Uterus (tissue), 4 donors: ENCODE measurements around the gene VARS1. TPM values are rescaled to one million over a fixed set of nuclear protein-coding genes. Genes with fewer than 3 reads are reported as not detected.
"Not testable (repeated sequence)": the region's sequence is repeated elsewhere in the genome, so short reads cannot be mapped to it uniquely, and the experiment has no call there.

Source experiments
- DNase-seq, 2 donors: peaks; one replicate each; pipeline ENCODE4 v3.0.0-alpha.2; 2019 to 2020
- H3K27ac ChIP-seq, 2 donors: fragments of 200-600 bp; sonication (generic); 1 replicate in 1 of 2; 2 replicates in 1 of 2; pipeline ENCODE4 v1.5.1; 2016 to 2018
- H3K27me3 ChIP-seq, 2 donors: fragments of 200-600 bp; sonication (generic); one replicate each; pipeline ENCODE4 v1.5.1; 2018 to 2019; ENCODE audit warnings: control low read depth in 1 of 2
- H3K36me3 ChIP-seq, 2 donors: fragments of 200-600 bp; sonication (generic); one replicate each; pipeline ENCODE4 v1.5.1; 2019; ENCODE audit warnings: control low read depth in 1 of 2
- H3K4me1 ChIP-seq, 2 donors: fragments of 200-600 bp; sonication (generic); one replicate each; pipeline ENCODE4 v1.5.1; 2018 to 2019; ENCODE audit warnings: control low read depth in 1 of 2
- H3K4me3 ChIP-seq, 2 donors: fragments of 200-600 bp; sonication (generic); 1 replicate in 1 of 2; 2 replicates in 1 of 2; pipeline ENCODE4 v1.5.1; 2018 to 2019; ENCODE audit warnings: mild to moderate bottlenecking in 1 of 2
- H3K9me3 ChIP-seq, 2 donors: fragments of 200-600 bp; sonication (generic); one replicate each; pipeline ENCODE4 v1.5.1; 2019; ENCODE audit warnings: control low read depth in 1 of 2
- POLR2A ChIP-seq, 2 donors: fragments of 450-650 bp; IDR thresholded peaks; one replicate each; pipeline ENCODE4 v1.6.1; 2016; ENCODE audit warnings: antibody characterized with exemption in 2 of 2, mild to moderate bottlenecking in 1 of 2, moderate library complexity in 1 of 2
- intact Hi-C: fragments of 100-400 bp; cut with DNase I; formaldehyde crosslinking; loops from one replicate; pipeline ENCODE4 v1.15.1; 2023; ENCODE audit warnings: low total_unique reads
- total RNA-seq, 4 donors: library from RNA; depleted of rRNA in 3 of 4; stranded (reverse); fragments of >200 nt in 3 of 4; gene quantifications; one replicate each; pipeline versions ENCODE4 v1.1.0 to v1.2.4, GENCODE V29; 2014 to 2023
- TF ChIP-seq, protein P1 (sequence below), 4 experiments: fragments of 200-600 bp in 2 of 4; fragments of 450-650 bp in 2 of 4; sonication (generic) in 2 of 4; IDR thresholded peaks; one replicate each; pipeline ENCODE4 v1.5.1; 2016 to 2019; ENCODE audit warnings: antibody characterized with exemption in 4 of 4, mild to moderate bottlenecking in 2 of 4, moderate library complexity in 1 of 4
- donor health status: DM: yes; HTN: yes; CAD: no.

VARS1 gene
- total RNA-seq, 4 donors from 2014 or later: 35.6 to 118 (median 53.4) TPM

- no peaks in the 10 kb centered on the region for H3K4me1 ChIP-seq
- intact Hi-C loops: loop anchor here (10.0 kb wide), 1 partner anchor 65 kb away; the partner anchor contains the start of gene CLIC1
- H3K36me3 ChIP-seq: no peaks in the 10 kb centered on the region
- H3K4me3 ChIP-seq: no peak overlapping the region
- DNase-seq: no peak
- TF ChIP-seq, protein P1, sequence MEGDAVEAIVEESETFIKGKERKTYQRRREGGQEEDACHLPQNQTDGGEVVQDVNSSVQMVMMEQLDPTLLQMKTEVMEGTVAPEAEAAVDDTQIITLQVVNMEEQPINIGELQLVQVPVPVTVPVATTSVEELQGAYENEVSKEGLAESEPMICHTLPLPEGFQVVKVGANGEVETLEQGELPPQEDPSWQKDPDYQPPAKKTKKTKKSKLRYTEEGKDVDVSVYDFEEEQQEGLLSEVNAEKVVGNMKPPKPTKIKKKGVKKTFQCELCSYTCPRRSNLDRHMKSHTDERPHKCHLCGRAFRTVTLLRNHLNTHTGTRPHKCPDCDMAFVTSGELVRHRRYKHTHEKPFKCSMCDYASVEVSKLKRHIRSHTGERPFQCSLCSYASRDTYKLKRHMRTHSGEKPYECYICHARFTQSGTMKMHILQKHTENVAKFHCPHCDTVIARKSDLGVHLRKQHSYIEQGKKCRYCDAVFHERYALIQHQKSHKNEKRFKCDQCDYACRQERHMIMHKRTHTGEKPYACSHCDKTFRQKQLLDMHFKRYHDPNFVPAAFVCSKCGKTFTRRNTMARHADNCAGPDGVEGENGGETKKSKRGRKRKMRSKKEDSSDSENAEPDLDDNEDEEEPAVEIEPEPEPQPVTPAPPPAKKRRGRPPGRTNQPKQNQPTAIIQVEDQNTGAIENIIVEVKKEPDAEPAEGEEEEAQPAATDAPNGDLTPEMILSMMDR (IDR thresholded peaks at IDR 0.05): no peak
- TF ChIP-seq POLR2A (IDR thresholded peaks at IDR 0.05): no peak
- no peaks in the 10 kb centered on the region for H3K9me3 ChIP-seq
- H3K27me3 ChIP-seq: no peaks in the 10 kb centered on the region
- H3K27ac ChIP-seq: peak overlapping the region; percentile 22 to 49
Measured at GRCh38 chr6:31799781-31800180, 4.2 kb upstream of the VARS1 start.

- intact Hi-C loops: loop anchor here (10.0 kb wide), 1 partner anchor 63 kb away; the partner anchor contains the start of gene CLIC1
- TF ChIP-seq POLR2A (IDR thresholded peaks at IDR 0.05): no peak
- TF ChIP-seq, protein P1 (IDR thresholded peaks at IDR 0.05): no peak
Measured at GRCh38 chr6:31797588-31797987, 2.0 kb upstream of the VARS1 start.

GRCh38 chr6:31796993-31797385, 1.4 kb upstream of the VARS1 start:
- TF ChIP-seq, protein P1 (IDR thresholded peaks at IDR 0.05): no peak
- TF ChIP-seq POLR2A (IDR thresholded peaks at IDR 0.05): no peak
- Histone ChIP-seq H3K27ac (peak overlapping the region in 1 of 2 donors; percentile 97), H3K27me3 (no peaks in the 10 kb centered on the region), H3K36me3 (no peaks in the 10 kb centered on the region), H3K4me1 (no peaks in the 10 kb centered on the region), H3K9me3 (no peaks in the 10 kb centered on the region), H3K4me3 (no peak overlapping the region)
- intact Hi-C loops: loop anchor here (10.0 kb wide), 1 partner anchor 62 kb away; the partner anchor contains the start of gene CLIC1
- DNase-seq: no peak

More at GRCh38 chr6:31797588-31797987, 2.0 kb upstream of the VARS1 start:
- Histone ChIP-seq H3K27ac (peak overlapping the region in 1 of 2 donors; percentile 97), H3K4me1 (no peaks in the 10 kb centered on the region), H3K27me3 (no peaks in the 10 kb centered on the region), H3K4me3 (no peak overlapping the region), H3K9me3 (no peaks in the 10 kb centered on the region), H3K36me3 (no peaks in the 10 kb centered on the region)
- DNase-seq: no peak

DNA sequence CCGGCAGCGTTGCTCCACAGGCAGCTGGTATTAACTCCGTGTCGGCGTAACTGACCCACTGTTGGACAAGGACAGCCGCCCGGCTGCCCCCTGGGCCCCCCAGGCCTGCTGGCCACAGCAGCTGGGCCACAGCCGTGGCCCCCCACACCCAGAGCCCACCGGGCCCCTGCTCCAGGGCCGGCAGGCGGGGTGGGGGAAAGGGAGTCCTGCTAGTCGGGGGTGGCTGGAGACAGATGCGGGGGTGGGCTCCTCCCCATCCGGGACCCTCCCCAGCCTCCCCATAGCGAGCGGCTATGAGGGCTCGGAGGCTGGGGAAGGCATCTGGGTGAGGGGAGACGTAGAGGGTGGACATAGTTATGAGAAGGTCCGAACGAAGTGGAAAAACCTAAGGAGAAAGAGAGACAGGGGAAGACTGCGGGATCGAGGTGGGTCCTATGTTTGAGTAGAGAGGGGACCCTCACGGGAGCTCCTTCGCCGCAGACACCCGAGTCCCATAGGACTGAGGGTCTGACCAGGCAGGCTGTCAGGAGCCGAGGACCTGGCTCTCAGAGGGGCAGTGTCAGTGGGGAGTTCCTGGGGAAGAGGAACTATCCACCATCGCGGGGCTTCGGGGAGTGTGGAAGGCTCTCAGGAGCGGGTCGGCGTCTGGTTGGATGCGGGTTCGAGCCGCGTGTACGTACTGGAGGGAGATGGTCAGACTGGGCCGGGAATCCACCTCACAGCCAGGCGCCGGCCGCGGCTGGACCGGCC, 511 bp downstream of the VARS1 start:
- Histone ChIP-seq H3K4me3 (peak overlapping the region; percentile 73 to 88), H3K27me3 (no peaks in the 10 kb centered on the region), H3K27ac (peak overlapping the region; percentile 90 to 97), H3K36me3 (no peaks in the 10 kb centered on the region), H3K9me3 (no peaks in the 10 kb centered on the region), H3K4me1 (no peaks in the 10 kb centered on the region)
- peak in 1 of 2 donors; percentile 38 for DNase-seq
- intact Hi-C loops: loop anchor here (10.0 kb wide), 1 partner anchor 60 kb away; the partner anchor contains the start of gene CLIC1
- TF ChIP-seq, protein P1 (IDR thresholded peaks at IDR 0.05): no peak
- no peak for TF ChIP-seq POLR2A (IDR thresholded peaks at IDR 0.05)

DNA sequence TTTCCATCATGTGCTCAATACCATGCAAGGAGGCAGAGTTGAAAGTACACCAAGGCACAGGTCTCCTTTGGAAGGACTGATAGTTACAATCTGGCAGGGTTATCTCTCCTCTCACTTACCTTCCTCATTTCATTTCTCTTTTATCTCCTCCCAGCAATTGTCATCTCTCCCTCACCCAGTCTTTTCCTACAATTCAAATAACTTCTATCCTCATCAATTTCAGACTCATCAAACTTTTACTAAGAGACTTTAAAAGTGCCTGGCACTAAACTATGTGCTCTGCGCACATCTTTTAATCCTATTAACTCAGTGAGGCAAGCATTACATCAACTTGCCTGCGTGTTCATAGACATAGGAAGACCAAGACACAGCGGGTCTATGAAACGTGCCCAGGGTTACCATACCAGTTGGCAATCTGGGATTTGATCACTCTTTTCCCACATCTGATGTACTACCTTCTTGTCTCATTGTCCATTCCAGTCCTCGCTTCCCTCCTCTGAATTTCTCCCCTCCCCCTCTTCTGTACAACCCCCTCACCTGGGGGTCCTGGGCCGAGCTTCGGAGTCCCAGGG, 1.2 kb downstream of the VARS1 start:
- intact Hi-C loops: loop anchor here (10.0 kb wide), 1 partner anchor 60 kb away; the partner anchor contains the start of gene CLIC1
- Histone ChIP-seq H3K36me3 (no peaks in the 10 kb centered on the region), H3K4me3 (peak overlapping the region; percentile 73 to 88), H3K27ac (peak overlapping the region; percentile 90 to 97), H3K27me3 (no peaks in the 10 kb centered on the region), H3K9me3 (no peaks in the 10 kb centered on the region), H3K4me1 (no peaks in the 10 kb centered on the region)
- no peak for DNase-seq
- TF ChIP-seq, protein P1 (IDR thresholded peaks at IDR 0.05): no peak
- TF ChIP-seq POLR2A (IDR thresholded peaks at IDR 0.05): no peak

DNA sequence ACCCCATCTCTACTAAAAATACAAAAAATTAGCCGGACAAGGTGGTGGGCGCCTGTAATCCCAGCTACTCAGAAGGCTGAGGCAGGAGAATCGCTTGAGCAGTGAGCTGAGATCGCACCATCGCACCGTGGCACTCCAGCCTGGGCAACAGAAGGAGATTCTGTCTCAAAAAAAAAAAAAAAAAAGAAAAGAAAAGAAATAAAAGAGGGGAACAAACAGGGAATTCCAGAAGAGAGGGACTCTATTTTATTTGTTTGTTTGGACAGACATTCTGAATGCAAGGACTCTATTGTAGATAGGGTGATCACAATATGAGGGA, 1.7 kb downstream of the VARS1 start:
- not testable (repeated sequence) for H3K9me3 ChIP-seq, H3K36me3 ChIP-seq, DNase-seq, H3K27me3 ChIP-seq, H3K4me1 ChIP-seq, H3K4me3 ChIP-seq
- peak overlapping the region; percentile 90 to 97 for H3K27ac ChIP-seq
- intact Hi-C loops: loop anchor here (10.0 kb wide), 1 partner anchor 59 kb away; the partner anchor contains the start of gene CLIC1
